B cell (primary cell): Measurements from ENCODE around the gene AXL. TPM values are rescaled to one million over a fixed set of nuclear protein-coding genes. Genes with fewer than 3 reads are reported as not detected.

Experiments
- ATAC-seq: fragments of 200-7000 bp; cut with Tn5 transposase; one replicate; pipeline ENCODE4 v1.10.0; 2021; ENCODE audit warnings: low read depth, mild to moderate bottlenecking, moderate number of reproducible peaks, moderate library complexity
- CTCF ChIA-PET: fragments of 350-600 bp; sonication (Branson Sonifier 250); formaldehyde crosslinking; loops from one replicate; lab custom pipeline; 2021; ENCODE audit warnings: antibody characterized with exemption, inconsistent platforms; lab: Charles Lee
- POLR2A ChIA-PET: fragments of 350-600 bp; sonication (Branson Sonifier 250); formaldehyde crosslinking; loops from one replicate; lab custom pipeline; 2021; ENCODE audit warnings: antibody characterized with exemption; lab: Charles Lee
- DNase-seq: peaks from one replicate; pipeline ENCODE4 v3.0.0; 2013
- H2AFZ ChIP-seq: 2 replicates; pipeline ENCODE4 v1.6.1; 2012; ENCODE audit warnings: mild to moderate bottlenecking, low read depth, low read length; ENCODE audit not compliant: insufficient read depth, poor library complexity, severe bottlenecking
- H3K27ac ChIP-seq, 2 donors: 1 replicate in 1 of 2; 2 replicates in 1 of 2; pipeline ENCODE4 v1.5.1; 2012 to 2013; ENCODE audit warnings: low read length in 2 of 2, mild to moderate bottlenecking in 2 of 2, moderate library complexity in 1 of 2
- H3K27me3 ChIP-seq, 4 experiments: fragments of 200-600 bp in 1 of 4; sonication (generic) in 1 of 4; replicated peaks in 1 of 4; 1 replicate in 2 of 4; 2 replicates in 2 of 4; pipeline versions ENCODE4 v1.6.1 to v1.7.0; 2013 to 2016; ENCODE audit warnings: low read length in 3 of 4, mild to moderate bottlenecking in 2 of 4, mixed read lengths in 1 of 4, moderate library complexity in 1 of 4; ENCODE audit not compliant: insufficient read depth in 4 of 4, control insufficient read depth in 3 of 4; ENCODE audit errors: control extremely low read depth in 1 of 4
- H3K36me3 ChIP-seq, 2 experiments: replicated peaks in 1 of 2; 1 replicate in 1 of 2; 2 replicates in 1 of 2; pipeline versions ENCODE4 v1.6.1 to v1.7.1; 2013; ENCODE audit warnings: low read length in 1 of 2; ENCODE audit not compliant: insufficient read depth in 2 of 2, control insufficient read depth in 1 of 2; ENCODE audit errors: control extremely low read depth in 1 of 2, extremely low read depth in 1 of 2
- H3K4me1 ChIP-seq, 2 donors: fragments of 200-600 bp in 1 of 2; sonication (generic) in 1 of 2; 1 replicate in 1 of 2; 2 replicates in 1 of 2; pipeline versions ENCODE4 v1.5.1 to v1.6.1; 2013 to 2017; ENCODE audit warnings: low read length in 2 of 2; ENCODE audit not compliant: control insufficient read depth in 2 of 2, insufficient read depth in 2 of 2
- H3K4me2 ChIP-seq: replicated peaks from 2 replicates; pipeline ENCODE3; 2012; ENCODE audit warnings: mild to moderate bottlenecking, low read depth, low read length; ENCODE audit not compliant: poor library complexity, severe bottlenecking
- H3K4me3 ChIP-seq, 5 experiments: fragments of 200-600 bp in 1 of 5; sonication (generic) in 1 of 5; 1 replicate in 3 of 5; 2 replicates in 2 of 5; pipeline versions ENCODE4 v1.5.1 to v1.7.0; 2011 to 2016; ENCODE audit warnings: low read length in 4 of 5, mild to moderate bottlenecking in 4 of 5, low read depth in 2 of 5, control low read depth in 1 of 5, moderate library complexity in 1 of 5; ENCODE audit not compliant: insufficient read depth in 1 of 5; ENCODE audit errors: control extremely low read depth in 1 of 5, extremely low read depth in 1 of 5
- H3K79me2 ChIP-seq: fragments of 200-600 bp; sonication (generic); one replicate; pipeline ENCODE4 v1.6.0; 2016; ENCODE audit warnings: low read length; ENCODE audit not compliant: control insufficient read depth, insufficient read depth
- H3K9ac ChIP-seq: fragments of 200-600 bp; sonication (generic); 2 replicates; pipeline ENCODE4 v1.6.1; 2017; ENCODE audit warnings: mild to moderate bottlenecking, low read length, moderate library complexity
- H3K9me3 ChIP-seq, 3 donors: one replicate each; pipeline versions ENCODE4 v1.6.1 to v1.7.1; 2013; ENCODE audit warnings: low read length in 2 of 3; ENCODE audit not compliant: control insufficient read depth in 2 of 3, insufficient read depth in 1 of 3; ENCODE audit errors: control extremely low read depth in 1 of 3
- H4K20me1 ChIP-seq: 2 replicates; pipeline ENCODE4 v1.6.0; 2012; ENCODE audit warnings: mild to moderate bottlenecking, low read length; ENCODE audit not compliant: insufficient read depth, control insufficient read depth, poor library complexity, severe bottlenecking
- H3K27ac Mint-ChIP-seq: one replicate; pipeline ENCODE4 v1.8.0; 2021; ENCODE audit warnings: mixed read lengths
- H3K27me3 Mint-ChIP-seq: one replicate; pipeline ENCODE4 v1.8.0; 2021; ENCODE audit warnings: mixed read lengths
- H3K4me1 Mint-ChIP-seq: one replicate; pipeline ENCODE4 v1.8.0; 2021; ENCODE audit warnings: mixed read lengths
- H3K4me3 Mint-ChIP-seq: one replicate; pipeline ENCODE4 v1.8.0; 2021; ENCODE audit warnings: mixed read lengths
- H3K9me3 Mint-ChIP-seq: one replicate; pipeline ENCODE4 v1.8.0; 2022; ENCODE audit warnings: mixed read lengths; ENCODE audit not compliant: insufficient read depth
- EZH2 ChIP-seq: IDR thresholded peaks from 2 replicates; pipeline ENCODE4 v1.6.1; 2012; ENCODE audit warnings: borderline replicate concordance, low read depth, mild to moderate bottlenecking, moderate library complexity, low read length; ENCODE audit not compliant: insufficient read depth, poor library complexity, severe bottlenecking
- WGBS: methylation state at CpG from one replicate; pipeline ENCODE4 v1.1.5; 2013; ENCODE audit warnings: missing lambda C conversion rate; ENCODE audit not compliant: insufficient coverage; 5-methylcytosine and 5-hydroxymethylcytosine counted together
- intact Hi-C: fragments of 100-400 bp; cut with micrococcal nuclease; formaldehyde crosslinking; loops from one replicate; pipeline ENCODE4 v1.10.0; 2022
- polyA plus RNA-seq: library from polyadenylated mRNA; depleted of rRNA; stranded (reverse); fragments of >200 nt; gene quantifications from 2 replicates; pipeline ENCODE4 v1.2.3, GENCODE V29; 2012
- total RNA-seq, 2 donors: library from RNA; stranded (reverse); fragments of 120-200 nt in 1 of 2; gene quantifications; 1 replicate in 1 of 2; 2 replicates in 1 of 2; pipeline versions ENCODE4 v1.2.3 to v1.2.4, GENCODE V29; 2013 to 2022
- TF ChIP-seq, protein P1 (sequence below): fragments of 200-600 bp; IDR thresholded peaks from one replicate; pipeline ENCODE4 v1.8.0; 2022; ENCODE audit warnings: antibody characterized with exemption, mild to moderate bottlenecking

The AXL gene
- total and polyA plus RNA-seq, 2 donors (not counting 1 experiment from before 2014, with no cell fraction given), result not detected

DNA sequence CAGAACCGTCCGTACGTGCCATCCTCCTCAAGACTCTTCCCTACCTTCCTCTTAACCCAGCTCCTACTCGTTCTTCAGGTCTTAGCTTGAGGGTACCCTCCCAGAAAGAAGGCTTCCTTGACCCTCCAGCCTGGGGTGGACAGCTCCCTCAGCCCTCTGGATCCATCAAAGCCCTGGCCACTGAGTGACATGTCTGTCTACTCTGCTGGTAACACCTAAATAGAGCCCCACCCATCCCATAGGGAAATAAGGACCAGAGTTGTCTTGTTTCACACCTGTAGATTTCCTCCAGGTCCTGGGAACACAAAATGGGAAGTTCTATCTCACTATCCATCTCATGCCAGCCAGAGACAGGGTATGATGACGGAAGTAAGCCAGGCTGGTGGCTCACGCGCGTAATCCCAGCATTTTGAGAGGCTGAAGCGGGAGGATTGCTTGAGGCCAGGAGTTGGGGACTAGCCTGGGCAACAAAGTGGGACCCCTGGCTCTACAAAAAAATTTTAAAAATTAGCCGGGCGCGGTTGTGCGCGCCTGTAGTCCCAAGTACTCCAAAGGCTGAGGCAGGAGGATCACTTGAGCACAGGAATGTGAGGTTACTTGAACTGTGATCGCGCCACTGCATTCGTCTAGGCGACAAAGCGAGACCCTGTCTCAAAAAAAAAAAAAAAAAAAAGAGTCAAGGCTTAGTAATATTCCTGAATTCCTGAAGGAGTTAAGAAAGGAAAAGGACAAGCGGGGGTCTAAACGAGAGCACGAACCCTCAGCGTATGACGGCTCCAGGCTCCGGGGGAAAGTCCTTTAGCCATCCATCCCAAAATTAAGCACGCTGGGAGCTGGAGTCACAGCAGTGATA is 90.4 kb downstream of the AXL start:
- CTCF ChIA-PET, result interaction anchor here (0.7 to 8.3 kb wide), 25 partner anchors 8 to 371 kb away, joined by 3 to 89 read pairs (median 6); partner anchors contain the start of genes B9D2, HNRNPUL1 and TGFB1
- Histone ChIP-seq H4K20me1 (peaks cover 37% of the 10 kb centered on the region), H3K27ac (peak overlapping the region; percentile 89 to 100), H3K9ac (peak overlapping the region; percentile 96), H3K27me3 (no peaks in the 10 kb centered on the region), H3K79me2 (peaks cover 73% of the 10 kb centered on the region), H3K9me3 (no peaks in the 10 kb centered on the region), H3K36me3 (peaks cover 8 to 47% of the 10 kb centered on the region in 2 experiments), H3K4me2 (peak overlapping the region; percentile 98), H3K4me1 (peaks cover 50 to 69% of the 10 kb centered on the region in 2 donors), H3K4me3 (peak overlapping the region; percentile 59 to 100 (median 68)), H2AFZ (peak overlapping the region; percentile 90)
- POLR2A ChIA-PET, result interaction anchor here (0.5 to 1.8 kb wide), 11 partner anchors 11 to 872 kb away, joined by 3 to 12 read pairs (median 6); partner anchors contain the start of genes B9D2, HNRNPUL1 and TGFB1
- DNase-seq (peak; percentile 71), ATAC-seq (no peak)
- H3K4me1 Mint-ChIP-seq, result peaks cover 67% of the 10 kb centered on the region
- TF ChIP-seq, protein P1, sequence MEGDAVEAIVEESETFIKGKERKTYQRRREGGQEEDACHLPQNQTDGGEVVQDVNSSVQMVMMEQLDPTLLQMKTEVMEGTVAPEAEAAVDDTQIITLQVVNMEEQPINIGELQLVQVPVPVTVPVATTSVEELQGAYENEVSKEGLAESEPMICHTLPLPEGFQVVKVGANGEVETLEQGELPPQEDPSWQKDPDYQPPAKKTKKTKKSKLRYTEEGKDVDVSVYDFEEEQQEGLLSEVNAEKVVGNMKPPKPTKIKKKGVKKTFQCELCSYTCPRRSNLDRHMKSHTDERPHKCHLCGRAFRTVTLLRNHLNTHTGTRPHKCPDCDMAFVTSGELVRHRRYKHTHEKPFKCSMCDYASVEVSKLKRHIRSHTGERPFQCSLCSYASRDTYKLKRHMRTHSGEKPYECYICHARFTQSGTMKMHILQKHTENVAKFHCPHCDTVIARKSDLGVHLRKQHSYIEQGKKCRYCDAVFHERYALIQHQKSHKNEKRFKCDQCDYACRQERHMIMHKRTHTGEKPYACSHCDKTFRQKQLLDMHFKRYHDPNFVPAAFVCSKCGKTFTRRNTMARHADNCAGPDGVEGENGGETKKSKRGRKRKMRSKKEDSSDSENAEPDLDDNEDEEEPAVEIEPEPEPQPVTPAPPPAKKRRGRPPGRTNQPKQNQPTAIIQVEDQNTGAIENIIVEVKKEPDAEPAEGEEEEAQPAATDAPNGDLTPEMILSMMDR, result no peak
- TF ChIP-seq EZH2, result no peak
- peak overlapping the region; percentile 100 for H3K27ac Mint-ChIP-seq
- no peaks in the 10 kb centered on the region for H3K9me3 Mint-ChIP-seq
- WGBS, result 17% methylated on average over 14 of the region's 26 CpGs
- intact Hi-C loops, result loop anchor here (1.0 kb wide), 3 partner anchors 17 to 88 kb away; partner anchors contain the start of genes BCKDHA and EXOSC5
- H3K4me3 Mint-ChIP-seq, result peak overlapping the region; percentile 98
- no peaks in the 10 kb centered on the region for H3K27me3 Mint-ChIP-seq
